Adrenal gland (tissue), 5 donors: Measurements from ENCODE around the gene PCDHGA2.

Source experiments
- CTCF ChIP-seq, 6 experiments: fragments of 450-650 bp in 4 of 6; fragments of 200-600 bp in 2 of 6; sonication (generic) in 1 of 6; IDR thresholded peaks; 1 replicate in 5 of 6; 2 replicates in 1 of 6; pipeline versions ENCODE4 v1.5.1 to v1.8.0; 2016 to 2021; ENCODE audit warnings: antibody characterized with exemption in 6 of 6, mild to moderate bottlenecking in 2 of 6, moderate library complexity in 1 of 6
- POLR2A ChIP-seq, 2 donors: fragments of 450-650 bp; IDR thresholded peaks; one replicate each; pipeline ENCODE4 v1.6.1; 2017; ENCODE audit warnings: antibody characterized with exemption in 2 of 2, mild to moderate bottlenecking in 2 of 2, moderate library complexity in 1 of 2
- donor health status: DM: no; HTN: no; CAD: no.

GRCh38 chr5:141360685-141361084, 22.1 kb downstream of the PCDHGA2 start:
- TF ChIP-seq CTCF (IDR thresholded peaks at IDR 0.05) (no peak), POLR2A (IDR thresholded peaks at IDR 0.05) (no peak)
